Panc1 (cell line): Measurements from ENCODE around the gene TDRKH.

Source experiments
- CTCF ChIP-seq: fragments of 450-650 bp; IDR thresholded peaks from 2 replicates; pipeline ENCODE4 v1.5.1; 2017; ENCODE audit warnings: mild to moderate bottlenecking
- POLR2AphosphoS5 ChIP-seq: IDR thresholded peaks from 2 replicates; pipeline ENCODE4 v1.6.1; 2012; ENCODE audit warnings: mild to moderate bottlenecking, low read depth, low read length, moderate library complexity
- REST ChIP-seq, 2 experiments: IDR thresholded peaks; 2 replicates each; pipeline ENCODE4 v1.6.1; 2011 to 2012; ENCODE audit warnings: low read depth in 2 of 2, control low read depth in 1 of 2, low read length in 1 of 2, mild to moderate bottlenecking in 1 of 2, moderate library complexity in 1 of 2; ENCODE audit not compliant: insufficient read depth in 1 of 2
- SIN3A ChIP-seq: IDR thresholded peaks from 2 replicates; pipeline ENCODE4 v1.6.1; 2012; ENCODE audit warnings: low read depth, mild to moderate bottlenecking, low read length, moderate library complexity, borderline replicate concordance; ENCODE audit not compliant: insufficient read depth
- TCF7L2 ChIP-seq: IDR thresholded peaks from 2 replicates; pipeline ENCODE4 v1.6.1; 2011; ENCODE audit warnings: mild to moderate bottlenecking, low read depth, low read length, inconsistent platforms

GRCh38 chr1:151729157-151729965 is 60.9 kb downstream of the TDRKH start:
- no peak for TF ChIP-seq SIN3A
- TF ChIP-seq CTCF: no peak
- TF ChIP-seq POLR2AphosphoS5: no peak
- TF ChIP-seq REST (IDR thresholded peaks at IDR 0.05; ENCODE audit: insufficient read depth in 1 of 2, low read depth in 2 of 2, low read length in 1 of 2): no peak
- no peak for TF ChIP-seq TCF7L2
